GM12873 (cell line): ENCODE results near the gene TGFBR3L.
A peak's percentile ranks its signal among the peaks of the same experiment; 100 is the strongest.

Source experiments
- CTCF ChIP-seq: IDR thresholded peaks from 2 replicates; pipeline ENCODE4 v1.5.1; 2012; ENCODE audit warnings: low read depth, mild to moderate bottlenecking, moderate library complexity, low read length, control low read depth; ENCODE audit not compliant: insufficient read depth; ENCODE audit errors: missing control alignments

TGFBR3L gene

GRCh38 chr19:7931221-7932061 lies 16.8 kb downstream of the TGFBR3L start:
- no peak for TF ChIP-seq CTCF

GRCh38 chr19:7932276-7932929 lies 17.8 kb downstream of the TGFBR3L start:
- no peak for TF ChIP-seq CTCF

- no peak for TF ChIP-seq CTCF
Observed at GRCh38 chr19:7932930-7933300, 18.3 kb downstream of the TGFBR3L start.

GRCh38 chr19:7933411-7933810 lies 18.8 kb downstream of the TGFBR3L start:
- TF ChIP-seq CTCF, result peak; percentile 23

GRCh38 chr19:7933828-7934725 lies 19.4 kb downstream of the TGFBR3L start:
- TF ChIP-seq CTCF, result no peak

GRCh38 chr19:7934766-7935165 lies 20.1 kb downstream of the TGFBR3L start:
- no peak for TF ChIP-seq CTCF

GRCh38 chr19:7940841-7941240 lies 26.2 kb downstream of the TGFBR3L start:
- no peak for TF ChIP-seq CTCF
